ENCODE measurements around the gene ENTPD2. TPM values are rescaled to one million over a fixed set of nuclear protein-coding genes. Genes with fewer than 3 reads are reported as not detected.

Gene ENTPD2
- total and polyA plus RNA-seq, 9 of the 15 experiments (the other 6 are each of a cell fraction or from before 2014, with no cell fraction given) = 0.04 to 0.60 (median 0.14) TPM; not detected in 4

GRCh38 chr9:137008312-137008711 lies 45.5 kb downstream of the ENTPD2 start:
- H2AFZ ChIP-seq (ENCODE audit: low read depth, low read length) = no peak overlapping the region
- POLR2A ChIA-PET = interaction anchor here (1.4 kb wide), 1 partner anchor 16 kb away, joined by 4 read pairs; the partner anchor contains the start of gene PAXX
- no peaks in the 10 kb centered on the region for H4K20me1 ChIP-seq (replicated peaks; ENCODE audit: control insufficient read depth, insufficient read depth, low read length)
- CTCF ChIA-PET (ENCODE audit: low intra/inter-chr PET ratio) = no interaction called here
- intact Hi-C loops (cut with micrococcal nuclease) (no loop called here), in situ Hi-C loops (cut with MboI) (no loop called here)
- ATAC-seq (no peak), DNase-seq (ENCODE audit: extremely low read depth in 1 of 4, low spot score in 3 of 4) (no peak), FAIRE-seq (no peak)
- H3K27me3 ChIP-seq (ENCODE audit: control insufficient read depth in 2 of 2, insufficient read depth in 2 of 2, low read length in 2 of 2) = no peaks in the 10 kb centered on the region
- H3K4me1 ChIP-seq (replicated peaks in 1 of 2; ENCODE audit: control insufficient read depth in 2 of 2, insufficient read depth in 2 of 2, low read length in 2 of 2) = peaks cover 0 to 63% of the 10 kb centered on the region in 2 experiments; a peak in 2 of 5 replicates
- no peak overlapping the region for H3K4me2 ChIP-seq (ENCODE audit: insufficient read depth, low read length)
- 55% methylated on average over 6 of the region's 22 CpGs for WGBS (ENCODE audit: insufficient coverage, low coverage, missing lambda C conversion rate)
- no peaks in the 10 kb centered on the region for H3K36me3 ChIP-seq (ENCODE audit: control insufficient read depth, insufficient read depth, low read length)
- no peaks in the 10 kb centered on the region for H3K9me1 ChIP-seq (ENCODE audit: control insufficient read depth, insufficient read depth, low read length)
- H3K9me3 ChIP-seq (replicated peaks; ENCODE audit: control insufficient read depth, insufficient read depth, low read depth, low read length) = 0 out of 2 replicates have a peak, but pooled peaks cover 1% of the 10 kb centered on the region
- BruUV-seq (replicated peaks) = no TSS peak
- no peaks in the 10 kb centered on the region for H3K79me2 ChIP-seq (ENCODE audit: control insufficient read depth, insufficient read depth, low read length)
- H3K27ac ChIP-seq (ENCODE audit: extremely low read depth, low read depth, low read length) = no peak overlapping the region
- TF ChIP-seq MECOM (CRISPR knock-in tag; IDR thresholded peaks at IDR 0.05) (no peak), HMG20B (CRISPR knock-in tag; IDR thresholded peaks at IDR 0.05) (no peak), FOXM1 (IDR thresholded peaks at IDR 0.05; ENCODE audit: low read depth) (no peak), FOXM1 (CRISPR knock-in tag; IDR thresholded peaks at IDR 0.05; ENCODE audit: low read depth) (no peak), ZNF778 (CRISPR knock-in tag; IDR thresholded peaks at IDR 0.05) (no peak), ZNF232 (CRISPR knock-in tag; IDR thresholded peaks at IDR 0.05) (no peak), ZBTB8A (IDR thresholded peaks at IDR 0.05; ENCODE audit: partially characterized antibody) (no peak), LEF1 (IDR thresholded peaks at IDR 0.05) (no peak), BRD9 (IDR thresholded peaks at IDR 0.05; ENCODE audit: low read depth, partially characterized antibody) (no peak), SRSF7 (optimal IDR thresholded peaks at IDR 0.05; ENCODE audit: low read depth, low read length) (no peak)
- TF ChIP-seq, protein P1, sequence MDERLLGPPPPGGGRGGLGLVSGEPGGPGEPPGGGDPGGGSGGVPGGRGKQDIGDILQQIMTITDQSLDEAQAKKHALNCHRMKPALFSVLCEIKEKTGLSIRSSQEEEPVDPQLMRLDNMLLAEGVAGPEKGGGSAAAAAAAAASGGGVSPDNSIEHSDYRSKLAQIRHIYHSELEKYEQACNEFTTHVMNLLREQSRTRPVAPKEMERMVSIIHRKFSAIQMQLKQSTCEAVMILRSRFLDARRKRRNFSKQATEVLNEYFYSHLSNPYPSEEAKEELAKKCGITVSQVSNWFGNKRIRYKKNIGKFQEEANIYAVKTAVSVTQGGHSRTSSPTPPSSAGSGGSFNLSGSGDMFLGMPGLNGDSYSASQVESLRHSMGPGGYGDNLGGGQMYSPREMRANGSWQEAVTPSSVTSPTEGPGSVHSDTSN (CRISPR knock-in tag; IDR thresholded peaks at IDR 0.05; ENCODE audit: low read depth) = no peak
- TF ChIP-seq, protein P1 (tag; conservative IDR thresholded peaks at IDR 0.05; ENCODE audit: low read depth) = no peak
- H3K4me3 ChIP-seq = no peak overlapping the region
- no peak overlapping the region for H3K9ac ChIP-seq (ENCODE audit: insufficient read depth in 1 of 2, low read depth in 2 of 2, low read length in 2 of 2)

Measured in K562 (cell line).